ENCODE results near the gene KDM4B.
A peak's percentile ranks its signal among the peaks of the same experiment; 100 is the strongest.

The KDM4B gene

DNA sequence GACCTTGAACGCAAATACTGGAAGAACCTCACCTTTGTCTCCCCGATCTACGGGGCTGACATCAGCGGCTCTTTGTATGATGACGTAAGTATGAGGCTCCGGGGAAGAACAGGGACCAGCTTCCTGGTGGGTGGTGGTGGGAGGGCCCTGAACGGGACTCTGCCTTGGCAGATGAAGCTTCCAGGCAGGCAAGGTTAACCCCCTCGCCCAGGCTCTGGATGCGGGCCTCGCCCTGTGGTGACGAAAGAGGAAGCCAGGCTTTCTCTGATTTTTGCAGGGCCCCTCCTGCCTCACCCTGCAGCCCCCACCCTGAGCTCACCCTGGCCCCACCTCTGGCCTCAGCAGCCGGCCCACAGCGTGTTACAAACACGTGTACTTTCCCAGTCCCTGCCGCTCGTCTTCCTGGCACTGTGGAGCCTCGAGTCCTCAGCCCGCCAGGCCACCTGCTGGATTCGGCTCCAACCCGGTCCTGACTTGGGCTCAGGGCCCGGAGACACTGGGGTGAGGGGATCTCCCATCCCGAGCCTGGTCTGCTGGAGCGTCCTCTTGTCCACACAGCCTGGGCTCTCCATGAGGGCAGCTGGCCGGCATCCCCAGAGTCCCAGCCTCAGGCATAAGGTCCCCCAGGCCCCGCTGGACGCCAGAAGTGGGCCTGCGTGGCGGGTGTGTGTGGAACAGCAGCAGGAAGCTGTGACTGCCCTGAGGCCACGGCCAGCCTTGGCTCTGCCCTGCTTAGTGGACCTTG lies 72.4 kb downstream of the KDM4B start:
- in situ Hi-C loops (cut with MboI; ENCODE audit: low pct_unique_long_range_greater_than_20kb, low sequenced_read_pairs) = no loop called here
- no peak for DNase-seq

DNA sequence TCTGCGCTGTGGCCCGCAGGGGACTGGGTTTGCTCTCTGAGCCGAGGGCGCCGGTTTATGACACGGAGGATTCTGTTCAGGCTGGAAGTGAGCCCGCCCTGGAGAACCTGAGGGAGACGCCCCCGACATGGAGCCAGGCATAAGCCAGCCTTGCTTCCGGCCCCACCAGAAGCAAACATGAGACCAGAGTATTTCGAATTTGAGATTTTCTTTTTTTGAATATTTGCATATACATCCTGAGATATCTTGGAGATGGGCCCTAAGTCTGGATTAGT lies 72.9 kb downstream of the KDM4B start:
- in situ Hi-C loops (cut with MboI; ENCODE audit: low pct_unique_long_range_greater_than_20kb, low sequenced_read_pairs) = no loop called here

DNA sequence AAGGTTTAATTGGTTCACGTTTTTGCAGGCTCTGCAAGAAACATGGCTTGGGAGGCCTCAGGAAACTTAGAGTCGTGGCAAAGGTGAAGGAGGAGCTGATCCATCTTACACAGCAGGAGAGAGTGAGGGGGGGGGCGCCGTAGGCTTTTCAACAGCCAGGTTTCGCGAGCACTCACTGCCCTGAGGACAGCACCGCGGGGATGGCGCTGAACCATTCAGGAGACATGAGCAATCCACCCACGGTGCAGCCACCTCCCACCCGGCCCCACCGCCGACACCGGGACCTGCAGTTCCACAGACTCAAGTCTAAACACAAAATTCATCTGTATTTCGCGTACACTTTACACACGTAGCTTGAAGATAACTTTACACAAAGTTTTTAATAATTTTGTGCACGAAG lies 73.6 kb downstream of the KDM4B start:
- in situ Hi-C loops (cut with MboI; ENCODE audit: low pct_unique_long_range_greater_than_20kb, low sequenced_read_pairs) = no loop called here
- DNase-seq = no peak

More for the DNA sequence above, 72.9 kb downstream of the KDM4B start:
- DNase-seq = no peak

DNA sequence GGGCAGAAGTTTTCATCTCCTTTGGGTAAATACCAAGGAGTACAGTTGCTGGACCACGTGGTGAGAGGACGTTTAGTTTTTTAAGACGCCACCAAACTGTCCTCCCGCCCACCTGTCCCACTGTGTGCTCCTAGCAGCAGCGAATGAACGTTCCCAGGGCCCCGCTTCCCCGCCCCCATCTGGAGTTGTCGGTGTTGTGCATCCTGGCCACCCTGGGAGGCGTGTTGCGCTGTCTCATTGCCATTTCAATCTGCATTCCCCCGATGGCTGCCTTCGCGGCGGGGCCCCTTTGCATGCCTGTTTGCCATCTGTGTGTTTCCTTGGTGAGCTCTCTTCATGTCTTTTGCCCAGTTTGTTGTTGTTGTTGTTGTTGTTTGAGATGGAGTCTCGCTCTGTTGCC lies 76.1 kb downstream of the KDM4B start:
- DNase-seq = no peak
- in situ Hi-C loops (cut with MboI; ENCODE audit: low pct_unique_long_range_greater_than_20kb, low sequenced_read_pairs) = no loop called here

DNA sequence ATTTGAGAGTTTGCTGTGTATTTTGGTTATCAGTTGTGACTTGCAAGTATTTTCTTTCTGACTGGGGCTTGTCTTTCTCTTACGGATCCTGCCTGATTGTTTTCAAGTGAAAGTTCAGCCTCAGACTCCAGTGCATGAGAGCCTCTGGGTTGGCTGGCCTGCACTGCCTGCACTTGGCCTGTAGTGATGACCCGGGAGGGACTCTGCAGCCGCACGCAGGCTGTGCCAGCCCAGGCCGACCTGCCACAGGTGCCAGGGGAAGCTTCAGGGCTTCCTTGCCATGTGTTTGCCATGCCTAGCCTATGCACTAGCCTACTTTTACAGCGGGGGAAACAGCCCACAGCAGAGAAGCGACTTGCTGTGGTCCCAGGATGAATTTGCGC lies 77.0 kb downstream of the KDM4B start:
- DNase-seq = no peak
- in situ Hi-C loops (cut with MboI; ENCODE audit: low pct_unique_long_range_greater_than_20kb, low sequenced_read_pairs) = no loop called here

DNA sequence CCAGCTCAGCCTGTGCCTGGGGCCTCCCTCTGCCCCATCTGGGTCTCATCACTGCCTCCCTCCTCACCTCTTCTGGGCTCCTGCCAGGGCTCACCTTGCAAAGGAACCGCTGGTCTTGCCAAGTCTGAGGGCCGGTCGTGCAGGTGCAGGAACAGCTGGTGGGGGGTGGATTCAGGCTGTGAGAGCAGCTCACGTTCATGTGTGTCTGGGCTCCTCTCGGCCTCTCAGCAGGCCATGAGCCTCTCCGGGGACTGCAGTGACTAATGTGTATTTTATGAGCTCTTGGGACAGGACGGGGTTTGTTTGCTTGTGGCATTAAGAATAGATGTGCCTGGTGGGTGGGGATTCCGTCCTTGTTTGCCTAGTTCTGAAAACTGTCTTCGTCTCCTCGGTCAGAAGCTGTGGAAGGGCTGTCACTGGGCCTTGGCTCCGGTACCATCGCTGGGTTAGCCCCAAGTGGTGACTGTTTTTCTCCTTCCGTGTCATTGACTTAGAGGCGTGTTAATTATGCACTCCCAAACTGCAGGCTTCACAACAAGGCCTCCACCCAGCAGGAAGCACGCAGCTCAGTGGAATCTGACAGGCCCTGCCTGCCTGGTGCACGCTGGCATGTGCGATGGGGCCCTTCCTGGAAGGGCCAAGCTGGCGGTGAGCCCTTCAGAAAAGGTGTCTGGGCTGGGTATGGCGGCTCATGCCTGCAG lies 77.6 kb downstream of the KDM4B start:
- in situ Hi-C loops (cut with MboI; ENCODE audit: low pct_unique_long_range_greater_than_20kb, low sequenced_read_pairs) = no loop called here
- DNase-seq = no peak

GRCh38 chr19:5047251-5047935 lies 78.5 kb downstream of the KDM4B start:
- no peak for DNase-seq
- in situ Hi-C loops (cut with MboI; ENCODE audit: low pct_unique_long_range_greater_than_20kb, low sequenced_read_pairs) = no loop called here

DNA sequence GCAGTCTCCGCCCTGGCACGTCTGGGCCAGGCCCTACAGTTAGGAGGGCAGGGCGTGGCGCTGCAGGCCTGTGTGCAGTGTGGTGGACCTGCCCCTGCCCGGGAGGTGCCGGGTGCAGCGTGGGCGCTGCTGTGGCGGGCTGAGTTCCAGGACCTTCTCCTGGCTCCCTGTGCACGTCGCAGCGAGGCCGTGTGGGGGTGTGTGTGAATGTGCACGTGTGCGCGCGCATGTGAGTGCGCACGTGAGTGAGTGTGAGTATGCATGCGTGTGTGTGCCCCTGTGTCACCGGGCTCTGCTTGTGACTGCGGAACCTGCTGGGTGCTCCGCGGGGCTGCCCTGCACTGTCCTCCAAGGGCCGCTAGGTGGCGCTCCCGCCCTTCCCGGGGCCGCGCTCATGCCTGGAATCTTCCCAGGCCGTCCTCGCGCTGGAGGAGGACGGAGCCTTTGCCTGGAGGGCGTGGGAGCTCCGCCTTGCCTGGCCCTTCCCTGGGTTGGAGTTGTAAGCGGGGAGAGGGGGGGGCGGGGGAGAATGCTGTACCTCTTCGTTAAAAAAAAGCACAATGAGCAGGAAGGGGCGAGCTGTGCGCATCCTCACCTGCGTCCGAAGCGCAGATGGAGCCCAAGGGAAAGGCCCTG lies 79.3 kb downstream of the KDM4B start:
- DNase-seq = peak; percentile 84
- in situ Hi-C loops (cut with MboI; ENCODE audit: low pct_unique_long_range_greater_than_20kb, low sequenced_read_pairs) = no loop called here

DNA sequence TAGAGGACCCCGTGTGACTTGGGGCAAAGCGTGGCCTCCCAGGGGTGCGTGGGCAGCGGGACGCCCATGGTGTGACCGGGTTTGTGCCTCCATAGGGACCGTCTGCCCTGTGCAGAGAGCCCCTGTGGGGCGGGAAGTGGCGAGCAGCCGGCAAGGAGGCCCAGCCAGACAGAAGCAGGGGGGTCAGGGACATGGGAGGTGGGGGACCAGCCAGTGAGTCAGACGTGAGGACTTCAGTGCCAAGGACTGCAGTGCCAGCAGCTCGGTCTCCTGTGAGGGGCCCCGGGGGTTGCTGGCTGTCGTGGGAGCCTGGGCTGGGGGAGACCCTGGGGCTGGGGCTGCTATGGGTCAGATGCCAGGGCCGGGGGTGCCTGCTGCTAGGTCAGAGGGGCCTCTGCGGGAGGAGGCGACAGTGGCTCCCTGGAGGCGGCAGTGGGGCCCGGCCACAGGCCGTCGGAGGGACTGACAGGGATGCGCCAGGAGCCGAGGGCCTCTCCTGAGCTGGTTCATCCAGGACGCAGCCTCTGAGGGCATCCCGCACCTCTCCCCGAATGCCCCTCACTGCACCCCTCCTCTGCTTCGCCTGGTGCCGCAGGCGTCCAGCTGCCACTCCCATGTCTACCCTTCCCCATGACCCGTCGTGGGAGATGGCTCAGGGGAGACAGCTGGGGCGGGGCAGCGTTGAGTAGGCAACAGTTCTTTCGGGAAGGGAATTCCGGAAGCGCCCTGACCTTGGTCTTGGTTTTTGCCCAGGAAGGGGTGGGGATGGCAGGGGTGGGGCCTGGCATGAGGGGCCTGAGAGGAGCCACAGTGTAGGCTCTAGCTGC lies 80.0 kb downstream of the KDM4B start:
- no peak for DNase-seq
- in situ Hi-C loops (cut with MboI; ENCODE audit: low pct_unique_long_range_greater_than_20kb, low sequenced_read_pairs) = no loop called here

GRCh38 chr19:5049561-5049960 lies 80.6 kb downstream of the KDM4B start:
- in situ Hi-C loops (cut with MboI; ENCODE audit: low pct_unique_long_range_greater_than_20kb, low sequenced_read_pairs) = no loop called here
- no peak for DNase-seq

GRCh38 chr19:5050067-5050656 lies 81.2 kb downstream of the KDM4B start:
- DNase-seq = no peak
- in situ Hi-C loops (cut with MboI; ENCODE audit: low pct_unique_long_range_greater_than_20kb, low sequenced_read_pairs) = no loop called here

DNA sequence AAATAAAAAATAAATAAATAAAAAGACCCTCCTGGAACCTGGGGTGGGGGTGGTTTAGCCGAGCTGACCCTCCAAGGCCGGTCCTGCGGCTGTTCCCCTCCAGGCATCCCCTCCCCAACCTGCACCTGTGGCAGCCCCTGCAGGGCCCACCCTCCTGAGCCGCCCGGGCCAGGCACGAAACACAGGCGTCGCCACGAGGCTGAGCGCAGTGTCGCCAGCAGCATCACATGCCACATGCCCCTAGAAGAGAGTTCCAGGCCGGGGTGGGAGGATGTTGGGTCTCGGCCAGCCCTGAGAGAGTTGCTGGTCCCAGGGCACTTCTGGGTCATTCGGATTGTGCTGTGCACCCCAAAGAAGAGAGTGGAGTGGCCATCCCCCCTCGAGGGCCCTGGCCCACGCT lies 82.0 kb downstream of the KDM4B start:
- in situ Hi-C loops (cut with MboI; ENCODE audit: low pct_unique_long_range_greater_than_20kb, low sequenced_read_pairs) = no loop called here
- no peak for DNase-seq

DNA sequence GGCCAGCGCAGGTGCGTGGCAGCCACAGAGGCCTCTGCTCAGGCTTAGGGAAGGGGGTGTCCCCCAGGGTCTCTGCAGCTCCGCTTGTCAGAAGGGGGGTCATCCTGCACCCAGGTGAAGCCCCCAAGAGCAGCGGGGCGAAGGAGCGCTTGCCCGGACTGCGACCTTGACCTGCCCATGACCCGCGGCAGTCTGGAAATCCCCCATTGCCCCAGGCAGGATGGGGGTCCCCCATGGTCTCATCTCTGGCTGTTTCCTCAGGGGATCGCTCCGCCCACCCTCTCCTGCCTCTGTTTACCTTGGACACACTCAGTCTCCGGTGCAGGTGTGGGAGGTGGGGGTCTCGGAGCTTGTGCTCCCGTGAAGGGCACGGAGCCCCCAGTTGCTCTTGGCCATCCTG lies 82.7 kb downstream of the KDM4B start:
- no peak for DNase-seq
- in situ Hi-C loops (cut with MboI; ENCODE audit: low pct_unique_long_range_greater_than_20kb, low sequenced_read_pairs) = no loop called here

- no peak for DNase-seq
- in situ Hi-C loops (cut with MboI; ENCODE audit: low pct_unique_long_range_greater_than_20kb, low sequenced_read_pairs) = no loop called here
These were observed 83.6 kb downstream of the KDM4B start for GRCh38 chr19:5052515-5052914.

DNA sequence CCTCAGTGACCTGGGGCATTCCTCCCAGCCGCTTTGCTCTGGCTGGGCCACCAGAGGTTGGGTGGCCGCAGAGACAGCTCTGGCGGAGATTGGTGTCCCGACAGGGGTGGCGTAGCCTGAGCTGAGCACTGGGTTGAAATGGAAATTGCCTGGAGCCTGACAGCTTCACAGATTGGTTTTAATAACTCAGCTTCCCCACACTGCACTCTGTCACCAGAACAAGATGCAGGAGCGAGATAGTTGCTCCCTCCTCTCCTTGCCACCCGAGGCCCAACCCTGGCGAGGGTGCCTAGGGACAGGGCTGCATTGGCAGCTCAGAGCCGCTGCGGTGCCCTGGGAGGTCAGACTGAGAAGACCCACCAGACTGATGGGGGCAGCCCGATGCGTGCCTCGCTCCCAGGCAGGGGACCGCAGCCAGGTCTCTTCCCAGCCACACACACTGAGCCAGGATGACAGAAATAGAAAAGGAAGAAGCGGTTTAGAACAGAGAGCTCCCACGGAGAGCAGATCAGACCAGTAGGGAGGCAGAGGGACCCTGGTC lies 84.1 kb downstream of the KDM4B start:
- no peak for DNase-seq
- in situ Hi-C loops (cut with MboI; ENCODE audit: low pct_unique_long_range_greater_than_20kb, low sequenced_read_pairs) = no loop called here

DNA sequence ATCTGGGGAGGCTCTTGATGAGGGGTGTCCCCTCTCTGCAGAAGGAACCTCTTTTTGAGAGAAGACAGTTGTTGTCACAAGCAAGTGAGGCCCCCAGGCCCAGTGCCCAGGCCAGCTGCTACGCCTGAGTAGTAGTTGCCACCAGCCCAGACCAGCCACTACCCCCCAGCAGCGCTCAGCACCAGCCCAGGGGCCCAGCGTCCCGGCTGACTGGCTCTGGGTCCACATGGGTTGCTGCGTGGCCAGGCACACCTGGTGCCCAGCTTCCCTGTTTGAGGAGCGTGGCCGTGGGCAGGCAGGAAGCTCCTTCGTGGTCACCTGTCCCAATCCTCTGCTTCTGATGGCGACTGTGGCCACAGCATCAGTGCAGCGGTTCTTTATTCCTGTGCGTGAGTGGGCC lies 84.7 kb downstream of the KDM4B start:
- DNase-seq = no peak
- in situ Hi-C loops (cut with MboI; ENCODE audit: low pct_unique_long_range_greater_than_20kb, low sequenced_read_pairs) = no loop called here

DNA sequence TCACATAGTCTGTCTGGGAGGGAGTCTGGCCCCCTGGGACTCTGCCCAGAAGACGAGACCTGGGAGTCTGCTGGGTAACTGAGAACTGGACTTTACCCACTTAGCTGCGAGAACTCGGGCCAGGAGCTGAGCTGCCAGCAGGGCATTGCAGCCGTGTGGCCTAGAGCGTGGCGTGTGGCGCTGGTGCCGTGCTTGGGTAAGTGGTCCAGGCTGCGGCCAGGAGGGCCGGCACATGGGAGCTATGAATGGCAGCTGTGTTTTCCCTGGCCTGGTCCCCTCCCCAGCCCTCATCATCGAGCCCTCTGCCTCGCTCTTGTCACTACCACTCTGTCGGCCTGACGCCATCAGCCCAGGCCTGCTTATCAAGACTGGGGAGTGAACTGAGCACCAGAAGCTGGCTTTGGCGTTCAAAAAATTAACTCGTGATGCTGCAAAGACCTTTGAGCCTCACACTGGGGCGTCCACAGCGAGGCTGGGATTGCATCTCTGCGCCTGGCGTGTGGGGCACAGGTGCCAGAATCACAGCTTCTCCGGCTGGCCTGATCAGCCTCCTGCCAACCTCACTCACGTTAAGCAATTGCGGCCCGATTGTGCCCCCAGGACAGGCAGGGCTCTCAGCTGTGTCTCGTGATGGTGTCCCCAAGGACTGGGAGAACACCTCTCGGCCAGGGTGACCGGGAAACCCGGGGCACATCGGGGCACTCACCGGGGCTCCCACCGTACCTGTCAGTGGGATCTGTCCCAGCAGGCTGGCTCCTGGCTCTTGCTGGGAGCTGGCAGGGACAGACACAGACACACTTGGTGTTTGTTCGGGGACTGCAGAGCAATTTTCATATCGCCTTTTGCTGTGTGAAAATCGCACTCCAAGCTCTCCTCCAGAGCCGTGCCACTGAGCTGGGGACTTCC lies 85.9 kb downstream of the KDM4B start:
- in situ Hi-C loops (cut with MboI; ENCODE audit: low pct_unique_long_range_greater_than_20kb, low sequenced_read_pairs) = no loop called here
- DNase-seq = no peak

GRCh38 chr19:5055457-5055776 lies 86.5 kb downstream of the KDM4B start:
- DNase-seq = no peak
- in situ Hi-C loops (cut with MboI; ENCODE audit: low pct_unique_long_range_greater_than_20kb, low sequenced_read_pairs) = no loop called here
